K562 (cell line): ENCODE measurements around the gene MMS19. TPM values are rescaled to one million over a fixed set of nuclear protein-coding genes. Genes with fewer than 3 reads are reported as not detected.

Experiments used
- ATAC-seq: fragments of 200-7000 bp; cut with Tn5 transposase; 3 replicates; pipeline ENCODE4 v1.9.1; 2020; ENCODE audit warnings: moderate library complexity
- BruUV-seq: library from RNA; stranded (reverse); fragments of 400-500 nt; replicated peaks from 2 replicates; lab custom pipeline; 2021; lab: Mats Ljungman, UMichigan
- CTCF ChIA-PET: fragments of 300-600 bp; formaldehyde crosslinking; extraction: SDS; loops from one replicate; lab custom pipeline; 2021; ENCODE audit warnings: low intra/inter-chr PET ratio; lab: Yijun Ruan, JAX
- POLR2A ChIA-PET: fragments of 300-600, 350-650 bp; sonication (Branson Sonifier 250); formaldehyde crosslinking; extraction: SDS; loops from one replicate; lab custom pipeline; 2021; ENCODE audit warnings: antibody characterized with exemption, inconsistent platforms; lab: Yijun Ruan, JAX
- DNase-seq, 4 experiments: peaks; one replicate each; pipeline versions ENCODE4 v3.0.0 to v3.0.0-alpha.2; 2011 to 2018; ENCODE audit warnings: low spot score in 3 of 4, mixed read lengths in 3 of 4; ENCODE audit errors: extremely low read depth in 1 of 4
- FAIRE-seq: peaks from 2 replicates; lab custom pipeline; 2011; peaks lifted over from hg19 to GRCh38; lab: Jason Lieb, UNC
- H2AFZ ChIP-seq: 2 replicates; pipeline ENCODE4 v1.6.0; 2011; ENCODE audit warnings: low read depth, low read length, control low read depth, inconsistent platforms
- H3K27ac ChIP-seq: fragments of 200-600 bp; 3 replicates; pipeline ENCODE4 v1.8.0; 2011; ENCODE audit warnings: low read depth, mild to moderate bottlenecking, control low read depth, inconsistent platforms, low read length, moderate library complexity, mixed read lengths; ENCODE audit errors: extremely low read depth
- H3K27me3 ChIP-seq, 2 experiments: fragments of 300-600 bp in 1 of 2; 2 replicates in 1 of 2; 3 replicates in 1 of 2; pipeline versions ENCODE4 v1.6.0 to v1.8.0; 2011; ENCODE audit warnings: inconsistent platforms in 2 of 2, low read length in 2 of 2, mild to moderate bottlenecking in 1 of 2, mixed read lengths in 1 of 2, moderate library complexity in 1 of 2; ENCODE audit not compliant: control insufficient read depth in 2 of 2, insufficient read depth in 2 of 2
- H3K36me3 ChIP-seq: fragments of 300-600 bp; 3 replicates; pipeline ENCODE4 v1.8.0; 2011; ENCODE audit warnings: mild to moderate bottlenecking, low read length, inconsistent platforms; ENCODE audit not compliant: control insufficient read depth, insufficient read depth
- H3K4me1 ChIP-seq, 2 experiments: fragments of 200-600 bp in 1 of 2; replicated peaks in 1 of 2; 2 replicates in 1 of 2; 3 replicates in 1 of 2; pipeline versions ENCODE4 v1.5.1 to v1.8.0; 2011; ENCODE audit warnings: inconsistent platforms in 2 of 2, low read length in 2 of 2, mild to moderate bottlenecking in 1 of 2, mixed read lengths in 1 of 2, moderate library complexity in 1 of 2; ENCODE audit not compliant: control insufficient read depth in 2 of 2, insufficient read depth in 2 of 2
- H3K4me2 ChIP-seq: 2 replicates; pipeline ENCODE4 v1.6.1; 2011; ENCODE audit warnings: low read length, control low read depth, inconsistent platforms, mixed read lengths; ENCODE audit not compliant: insufficient read depth
- H3K4me3 ChIP-seq: fragments of 200-600 bp; sonication (generic), shearing (Covaris generic); 2 replicates; pipeline ENCODE4 v1.5.1; 2016; ENCODE audit warnings: control low read depth, inconsistent platforms
- H3K79me2 ChIP-seq: fragments of 200-600 bp; 3 replicates; pipeline ENCODE4 v1.8.0; 2011; ENCODE audit warnings: low read length, inconsistent platforms; ENCODE audit not compliant: control insufficient read depth, insufficient read depth
- H3K9ac ChIP-seq, 2 experiments: 2 replicates each; pipeline versions ENCODE4 v1.6.0 to v1.6.1; 2011; ENCODE audit warnings: low read depth in 2 of 2, low read length in 2 of 2, control low read depth in 1 of 2, inconsistent platforms in 1 of 2, mild to moderate bottlenecking in 1 of 2, mixed read lengths in 1 of 2; ENCODE audit not compliant: insufficient read depth in 1 of 2
- H3K9me1 ChIP-seq: one replicate; pipeline ENCODE4 v1.6.0; 2011; ENCODE audit warnings: inconsistent platforms, mild to moderate bottlenecking, low read length, moderate library complexity; ENCODE audit not compliant: control insufficient read depth, insufficient read depth
- H3K9me3 ChIP-seq: replicated peaks from 2 replicates; pipeline ENCODE4 v1.5.1; 2011; ENCODE audit warnings: low read depth, low read length, inconsistent platforms; ENCODE audit not compliant: control insufficient read depth, insufficient read depth
- H4K20me1 ChIP-seq: replicated peaks from 2 replicates; pipeline ENCODE4 v1.6.1; 2011; ENCODE audit warnings: low read length, inconsistent platforms, mixed read lengths; ENCODE audit not compliant: control insufficient read depth, insufficient read depth
- ARID4B ChIP-seq: sonication (generic); formaldehyde crosslinking; IDR thresholded peaks from 2 replicates; pipeline ENCODE4 v1.8.0; 2022; ENCODE audit warnings: mild to moderate bottlenecking, missing genetic modification reagents
- ASH1L ChIP-seq: fragments of 450-650 bp; IDR thresholded peaks from 2 replicates; pipeline ENCODE4 v1.6.1; 2018; ENCODE audit warnings: borderline replicate concordance, mild to moderate bottlenecking, low read depth; ENCODE audit not compliant: partially characterized antibody
- CHCHD3 ChIP-seq: fragments of 250-450 bp; sonication (Bioruptor Pico); IDR thresholded peaks from 2 replicates; pipeline ENCODE4 v2.1.2; 2022; ENCODE audit warnings: mild to moderate bottlenecking
- EP400 ChIP-seq: fragments of 450-650 bp; IDR thresholded peaks from 2 replicates; pipeline ENCODE4 v1.6.1; 2017; ENCODE audit warnings: antibody characterized with exemption, mild to moderate bottlenecking, moderate library complexity
- FOXO4 ChIP-seq: fragments of 450-650 bp; formaldehyde crosslinking; IDR thresholded peaks from 2 replicates; pipeline ENCODE4 v1.4.0; 2020; ENCODE audit warnings: mild to moderate bottlenecking, moderate library complexity
- HMG20A ChIP-seq: fragments of 450-650 bp; formaldehyde crosslinking; conservative IDR thresholded peaks from 2 replicates; pipeline ENCODE4 v1.4.0; 2020; ENCODE audit warnings: mild to moderate bottlenecking, mixed read lengths
- MAX ChIP-seq: sonication (generic); formaldehyde crosslinking; IDR thresholded peaks from 2 replicates; pipeline ENCODE4 v1.9.0; 2022; ENCODE audit warnings: mild to moderate bottlenecking, missing genetic modification reagents
- MBD2 ChIP-seq: sonication (generic); IDR thresholded peaks from 2 replicates; pipeline ENCODE4 v1.6.1; 2016; ENCODE audit warnings: low read depth, borderline replicate concordance
- MEF2D ChIP-seq: conservative IDR thresholded peaks from 2 replicates; pipeline ENCODE4 v1.6.1; 2016; ENCODE audit warnings: low read depth, missing genetic modification characterization, missing compliant biosample characterization
- MTA1 ChIP-seq: fragments of 450-650 bp; IDR thresholded peaks from 2 replicates; pipeline ENCODE4 v1.6.1; 2017; ENCODE audit warnings: borderline replicate concordance
- MYC ChIP-seq, 2 experiments: fragments of 250-450 bp in 1 of 2; sonication (Bioruptor Pico) in 1 of 2; IDR thresholded peaks; 2 replicates each; pipeline versions ENCODE4 v1.5.1 to v1.6.1; 2012 to 2021; ENCODE audit warnings: low read depth in 2 of 2, borderline replicate concordance in 1 of 2, improper control_type of control experiment in 1 of 2, low read length in 1 of 2, mild to moderate bottlenecking in 1 of 2, moderate library complexity in 1 of 2
- NRF1 ChIP-seq, 2 experiments: fragments of 450-650 bp; IDR thresholded peaks in 1 of 2; conservative IDR thresholded peaks in 1 of 2; 2 replicates each; pipeline ENCODE4 v1.6.1; 2014; ENCODE audit warnings: mild to moderate bottlenecking in 2 of 2
- PCBP1 ChIP-seq: fragments of 200-400 bp; formaldehyde crosslinking; IDR thresholded peaks from 2 replicates; pipeline ENCODE4 v1.6.1; 2018; ENCODE audit warnings: mild to moderate bottlenecking, low read depth, low read length; ENCODE audit not compliant: poor library complexity, severe bottlenecking
- RBM25 ChIP-seq: fragments of 200-400 bp; formaldehyde crosslinking; IDR thresholded peaks from 2 replicates; pipeline ENCODE4 v1.6.1; 2018; ENCODE audit warnings: low read length, low read depth, moderate library complexity; ENCODE audit not compliant: severe bottlenecking
- SETDB1 ChIP-seq: IDR thresholded peaks from one replicate; pipeline ENCODE4 v1.6.1; 2012; ENCODE audit warnings: low read length, control low read depth, inconsistent platforms
- WGBS: fragments of 100-300 bp; shearing (Covaris generic); methylation state at CpG from one replicate; pipeline ENCODE4 v1.1.6; 2016; ENCODE audit warnings: low coverage, mixed read lengths; ENCODE audit not compliant: insufficient coverage; ENCODE audit errors: missing lambda C conversion rate; 5-methylcytosine and 5-hydroxymethylcytosine counted together
- in situ Hi-C: fragments of 300-500 bp; cut with MboI; formaldehyde crosslinking; loops from 4 replicates; pipeline ENCODE4 v1.15.0; 2018; ENCODE audit warnings: inconsistent platforms, mixed read lengths
- intact Hi-C: fragments of 100-400 bp; cut with micrococcal nuclease; formaldehyde crosslinking; loops from 2 replicates; pipeline ENCODE4 v1.14.2; 2022
- polyA plus RNA-seq, 8 experiments: library from polyadenylated mRNA; depleted of rRNA in 4 of 8; stranded (reverse) in 5 of 8; unstranded in 3 of 8; fragments of >200 nt; fragmentation: Nextera tagmentation in 2 of 8; fragmentation: Illumina TruSeq in 1 of 8; extraction: Ambion mirVana in 2 of 8; extraction: Trizol in 1 of 8; gene quantifications; 2 replicates each; pipeline versions ENCODE4 v1.2.1 to v1.2.3, GENCODE V29; 2011 to 2014; ENCODE audit warnings: inconsistent platforms in 1 of 8, missing spikeins in 1 of 8
- total RNA-seq, 7 experiments: library from RNA; depleted of rRNA in 6 of 7; stranded (reverse); fragments of >200 nt in 6 of 7; fragmentation: Illumina TruSeq in 2 of 7; extraction: Trizol in 2 of 7; gene quantifications; 2 replicates each; pipeline versions ENCODE4 v1.2.1 to v1.2.3, GENCODE V29; 2011 to 2021; ENCODE audit warnings: low replicate concordance in 1 of 7

MMS19 gene
- total and polyA plus RNA-seq, 9 of the 15 experiments (the other 6 are each of a cell fraction or from before 2014, with no cell fraction given): 40.1 to 110 (median 62.9) TPM

GRCh38 chr10:97426776-97427570, 71.2 kb downstream of the MMS19 start:
- H4K20me1 ChIP-seq: peaks cover 20% of the 10 kb centered on the region
- intact Hi-C loops: loop anchor here (1.0 kb wide), 1 partner anchor 20 kb away; no protein-coding TSS in a partner anchor
- 0% methylated on average over 28 of the region's 34 CpGs for WGBS
- peaks cover 49% of the 10 kb centered on the region for H3K36me3 ChIP-seq
- ChIA-PET POLR2A (interaction anchor here (0.7 to 1.7 kb wide), 5 partner anchors 10 to 73 kb away, joined by 3 to 5 read pairs (median 4); no protein-coding TSS in a partner anchor), CTCF (interaction anchor here (0.7 kb wide), 2 partner anchors 18 to 20 kb away, joined by 3 to 4 read pairs; no protein-coding TSS in a partner anchor)
- H3K4me3 ChIP-seq: peak overlapping the region; percentile 90
- no peaks in the 10 kb centered on the region for H3K27me3 ChIP-seq
- peak overlapping the region; percentile 89 for H3K27ac ChIP-seq
- no TSS peak for BruUV-seq
- peak overlapping the region; percentile 93 to 100 for H3K9ac ChIP-seq
- H2AFZ ChIP-seq: no peak overlapping the region
- H3K79me2 ChIP-seq: peaks cover 46% of the 10 kb centered on the region
- peak; percentile 59 for ATAC-seq
- in situ Hi-C loops: no loop called here
- no peaks in the 10 kb centered on the region for H3K9me1 ChIP-seq
- no peak for FAIRE-seq
- DNase-seq: peak in 1 of 4 experiments; percentile 25
- H3K4me2 ChIP-seq: peak overlapping the region; percentile 99
- no peaks in the 10 kb centered on the region for H3K9me3 ChIP-seq
- H3K4me1 ChIP-seq: peaks cover 6 to 12% of the 10 kb centered on the region in 2 experiments; a peak in 3 of 5 replicates
- TF ChIP-seq MEF2D (no peak), PCBP1 (no peak), MAX (CRISPR knock-in tag) (no peak), CHCHD3 (CRISPR knock-in tag) (no peak), MYC (IDR thresholded peaks at IDR 0.05; ENCODE audit: low read depth, low read length) (0 out of 2 replicates have a peak, but pooled peaks have one; percentile 8), MYC (CRISPR knock-in tag; IDR thresholded peaks at IDR 0.05; ENCODE audit: borderline replicate concordance, low read depth) (no peak), EP400 (no peak), RBM25 (peak; percentile 9), ASH1L (no peak), SETDB1 (no peak), MBD2 (no peak), MTA1 (no peak), HMG20A (CRISPR knock-in tag) (no peak), FOXO4 (no peak), ARID4B (CRISPR knock-in tag) (peak; percentile 39; the same call in 1 of the 2 replicates), NRF1 (conservative IDR thresholded peaks at IDR 0.05 in 1 of 2, IDR thresholded peaks at IDR 0.05 in 1 of 2) (no peak)
